Uterus (tissue), 2 donors: ENCODE data around the gene VPS45.

Experiments used
- CTCF ChIP-seq, 4 experiments: fragments of 200-600 bp in 2 of 4; fragments of 450-650 bp in 2 of 4; sonication (generic) in 2 of 4; IDR thresholded peaks; one replicate each; pipeline ENCODE4 v1.5.1; 2016 to 2019; ENCODE audit warnings: antibody characterized with exemption in 4 of 4, mild to moderate bottlenecking in 2 of 4, moderate library complexity in 1 of 4
- POLR2A ChIP-seq, 2 donors: fragments of 450-650 bp; IDR thresholded peaks; one replicate each; pipeline ENCODE4 v1.6.1; 2016; ENCODE audit warnings: antibody characterized with exemption in 2 of 2, mild to moderate bottlenecking in 1 of 2, moderate library complexity in 1 of 2

- TF ChIP-seq CTCF (IDR thresholded peaks at IDR 0.05) (no peak), POLR2A (IDR thresholded peaks at IDR 0.05) (no peak)
Observed at GRCh38 chr1:150194381-150195031, 126.9 kb downstream of the VPS45 start.
